Measurements from ENCODE around the gene CFAP20DC.

The CFAP20DC gene

DNA sequence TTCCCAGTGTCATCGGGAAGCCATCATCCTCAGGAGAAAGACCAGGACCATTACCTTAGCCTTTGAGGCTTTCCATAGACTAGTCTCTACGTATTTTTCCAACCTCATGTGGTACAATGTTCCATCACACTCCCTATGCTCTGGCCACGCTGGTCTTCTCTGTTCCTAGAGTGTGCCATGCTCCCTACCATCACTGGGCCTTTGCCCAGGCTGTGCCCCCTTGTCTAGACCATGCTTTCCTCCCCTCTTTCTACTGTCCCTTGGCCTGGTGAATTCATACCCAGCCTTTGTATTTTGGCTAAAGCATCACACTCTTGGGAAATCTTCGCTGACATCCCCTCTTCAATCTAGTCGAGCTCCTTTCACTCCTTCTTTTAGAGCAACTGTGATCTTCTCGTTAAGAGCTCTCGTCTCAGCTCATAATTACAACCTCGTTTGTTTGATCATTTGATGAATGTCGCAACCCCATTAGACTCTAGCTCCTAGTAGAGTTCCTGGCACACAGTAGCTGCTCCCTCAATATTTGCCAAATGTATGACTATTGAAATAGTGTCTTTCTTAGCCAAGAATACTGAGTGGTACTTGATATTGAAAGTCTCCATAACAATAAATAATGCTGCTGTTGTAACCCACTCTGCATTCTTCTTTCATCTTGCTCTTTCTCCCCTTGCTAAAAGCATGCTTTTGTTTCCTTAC lies 283.1 kb downstream of the CFAP20DC start:
- no peak overlapping the region for H3K4me3 ChIP-seq (ENCODE audit: low read length)
- TF ChIP-seq ZNF274 (IDR thresholded peaks at IDR 0.05; ENCODE audit: low read depth, low read length): no peak

DNA sequence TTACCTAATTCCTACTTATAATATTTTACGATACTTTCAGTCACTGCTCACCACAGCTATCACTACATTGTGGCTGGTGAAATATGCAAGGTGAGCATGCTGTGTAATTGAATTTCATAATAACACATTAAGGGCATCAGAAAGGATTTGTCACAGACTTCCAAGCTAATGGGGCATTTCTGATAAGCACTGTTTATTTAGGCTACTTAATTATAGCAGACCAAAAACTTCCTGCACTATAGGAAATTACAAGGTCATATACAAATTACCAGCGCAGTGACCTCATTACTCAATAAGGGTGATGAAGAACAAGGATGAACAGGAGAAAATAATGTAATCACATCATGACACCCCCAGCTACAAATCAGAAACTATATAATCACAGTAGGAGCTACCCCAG lies 294.7 kb downstream of the CFAP20DC start:
- TF ChIP-seq ZNF274 (IDR thresholded peaks at IDR 0.05; ENCODE audit: low read depth, low read length): no peak
- no peak overlapping the region for H3K4me3 ChIP-seq (ENCODE audit: low read length)

DNA sequence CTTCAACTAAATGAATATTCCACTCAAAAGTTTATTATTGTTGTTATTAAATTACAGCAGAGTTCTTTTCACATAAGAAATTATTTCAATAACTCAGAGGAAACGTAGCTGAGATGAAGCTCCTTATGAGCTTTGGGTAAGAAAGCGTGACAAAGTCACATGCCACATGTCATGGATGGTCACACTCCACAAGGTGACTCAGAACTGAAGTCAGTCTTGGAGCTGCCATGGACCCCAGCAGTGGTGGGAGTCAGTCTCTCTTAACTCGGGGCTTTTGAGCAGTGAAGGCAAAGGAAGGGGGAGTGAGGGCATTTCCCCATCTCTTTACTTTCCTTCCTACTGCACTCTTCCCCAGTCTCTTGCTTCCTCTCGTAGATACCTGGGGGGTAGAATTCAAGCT lies 295.8 kb downstream of the CFAP20DC start:
- H3K4me3 ChIP-seq (ENCODE audit: low read length): no peak overlapping the region
- TF ChIP-seq ZNF274 (IDR thresholded peaks at IDR 0.05; ENCODE audit: low read depth, low read length): no peak

DNA sequence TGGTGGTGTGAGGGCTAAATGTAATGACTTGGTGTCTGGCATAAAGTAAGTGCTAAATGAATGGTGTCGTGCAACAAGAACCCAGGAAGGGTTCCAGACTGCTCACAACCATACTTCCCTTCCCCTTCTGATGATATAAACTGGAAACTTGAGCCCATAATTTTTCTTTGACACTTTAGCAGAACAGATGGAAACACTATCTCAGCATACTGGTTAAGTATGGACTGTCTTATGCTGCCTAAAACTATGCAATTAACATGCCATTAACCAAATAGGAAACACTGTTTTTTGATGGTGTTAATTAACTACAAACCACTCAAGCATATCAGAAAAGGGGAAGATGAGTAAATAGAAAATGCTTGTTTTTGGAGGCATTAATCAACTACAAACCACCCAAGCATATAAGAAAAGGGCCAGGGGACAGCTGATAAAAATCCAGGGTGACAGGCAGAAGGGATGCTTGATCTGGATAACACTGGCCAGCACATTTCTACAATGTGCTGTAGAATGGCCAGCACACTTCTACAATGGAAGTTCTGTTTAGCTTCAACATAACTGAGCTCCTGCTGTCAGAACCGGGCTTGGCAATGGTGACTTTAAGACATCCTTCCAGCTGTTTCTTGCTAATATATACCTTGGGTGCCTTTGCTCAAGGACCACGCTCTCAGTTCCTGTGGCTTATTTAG lies 297.8 kb downstream of the CFAP20DC start:
- no peak for TF ChIP-seq ZNF274 (IDR thresholded peaks at IDR 0.05; ENCODE audit: low read depth, low read length)
- H3K4me3 ChIP-seq (ENCODE audit: low read length): no peak overlapping the region

DNA sequence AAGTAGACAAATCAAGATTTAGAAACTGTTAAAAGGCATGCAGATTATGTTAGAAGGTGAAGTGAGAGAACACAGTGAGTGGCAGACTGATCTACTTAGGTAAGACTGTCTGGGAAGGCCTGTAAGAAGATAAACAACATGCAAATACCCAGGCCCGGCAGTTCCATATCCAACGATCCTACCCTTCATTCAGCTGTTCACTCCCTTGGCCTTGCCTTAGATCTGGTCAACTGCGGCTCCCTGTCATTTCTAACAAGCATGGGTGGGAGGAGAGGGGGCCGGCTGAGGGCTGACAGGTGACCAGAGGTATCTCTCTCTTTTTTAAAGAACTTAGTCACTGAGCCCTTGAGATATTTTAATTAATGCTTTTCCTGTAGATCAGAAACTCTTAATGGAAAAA lies 298.6 kb downstream of the CFAP20DC start:
- TF ChIP-seq ZNF274 (IDR thresholded peaks at IDR 0.05; ENCODE audit: low read depth, low read length): no peak
- H3K4me3 ChIP-seq (ENCODE audit: low read length): no peak overlapping the region

DNA sequence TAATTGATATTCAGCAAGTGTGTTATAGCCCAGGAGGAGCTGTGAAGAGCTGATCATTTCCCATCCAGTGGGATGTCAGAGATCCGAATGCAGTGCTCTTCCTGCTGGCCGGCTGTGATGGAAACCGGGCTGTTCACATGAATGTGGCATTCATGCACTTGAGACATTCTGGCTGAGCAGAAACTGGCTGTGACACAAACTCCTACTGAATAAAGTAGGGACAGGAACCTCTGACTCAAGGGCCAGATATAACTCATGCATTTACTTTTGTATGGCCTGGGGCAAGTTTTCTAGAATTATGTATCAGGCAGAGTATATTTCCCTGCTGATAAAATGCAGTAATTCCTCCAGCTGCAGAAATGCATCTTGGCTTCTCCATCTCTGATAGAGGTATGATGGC lies 299.9 kb downstream of the CFAP20DC start:
- H3K4me3 ChIP-seq (ENCODE audit: low read length): no peak overlapping the region
- no peak for TF ChIP-seq ZNF274 (IDR thresholded peaks at IDR 0.05; ENCODE audit: low read depth, low read length)

DNA sequence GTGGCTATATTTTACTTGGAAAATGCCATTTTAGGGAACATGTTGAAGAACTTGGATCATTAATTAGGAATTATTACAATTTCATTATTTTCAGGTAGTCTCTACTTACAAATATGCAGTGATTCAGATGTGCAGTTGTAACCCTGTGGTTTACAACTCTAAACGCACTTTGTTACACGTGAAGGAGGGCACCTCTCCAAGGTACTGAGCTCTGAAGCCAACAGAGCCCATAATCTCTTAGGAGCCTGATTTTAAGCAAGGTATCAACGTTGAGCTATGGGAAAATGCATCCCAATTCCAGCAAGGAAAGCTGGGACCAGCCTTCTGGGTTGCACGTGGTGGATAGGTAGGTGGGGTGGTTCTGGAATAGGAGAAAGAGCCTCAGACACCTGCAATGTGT lies 301.8 kb downstream of the CFAP20DC start:
- TF ChIP-seq ZNF274 (IDR thresholded peaks at IDR 0.05; ENCODE audit: low read depth, low read length): no peak
- H3K4me3 ChIP-seq (ENCODE audit: low read length): no peak overlapping the region

DNA sequence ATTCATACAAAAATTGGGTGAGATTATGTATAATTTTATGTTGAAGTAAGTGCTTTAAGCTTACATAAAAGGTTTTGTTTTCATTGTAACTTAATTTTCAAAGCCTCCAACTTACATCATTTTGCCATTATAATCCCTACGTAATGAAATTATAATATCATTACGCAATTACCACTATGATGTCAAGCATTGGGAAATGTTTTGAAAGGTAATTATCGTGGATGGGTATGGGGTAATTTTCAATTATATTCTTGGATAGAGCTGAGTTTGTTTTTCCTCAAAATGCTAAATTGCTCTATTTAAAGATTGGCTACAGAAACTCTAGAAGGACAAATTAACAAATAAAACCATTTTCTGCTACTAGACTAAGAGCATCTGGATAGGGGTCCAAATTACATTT lies 303.1 kb downstream of the CFAP20DC start:
- TF ChIP-seq ZNF274 (IDR thresholded peaks at IDR 0.05; ENCODE audit: low read depth, low read length): no peak
- no peak overlapping the region for H3K4me3 ChIP-seq (ENCODE audit: low read length)

DNA sequence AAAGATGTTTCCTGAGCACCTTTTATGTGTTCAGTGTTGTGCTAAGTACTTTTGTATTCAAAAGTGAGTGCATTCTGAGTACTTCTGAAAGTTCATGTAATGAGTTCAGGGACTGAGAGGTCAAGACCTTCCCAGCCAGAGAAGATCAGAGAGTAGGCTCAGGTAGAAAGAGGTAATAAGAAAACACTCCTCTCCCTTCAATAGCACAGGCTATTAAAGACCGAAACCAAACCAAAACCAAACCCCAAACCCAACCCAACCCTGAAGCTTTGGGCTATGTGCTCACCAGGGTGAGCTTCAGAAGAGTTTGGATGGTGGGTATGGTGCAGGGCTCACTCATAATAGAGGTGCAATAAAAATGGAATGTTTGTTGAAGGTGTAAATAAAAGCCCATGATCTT lies 306.5 kb downstream of the CFAP20DC start:
- no peak for TF ChIP-seq ZNF274 (IDR thresholded peaks at IDR 0.05; ENCODE audit: low read depth, low read length)
- no peak overlapping the region for H3K4me3 ChIP-seq (ENCODE audit: low read length)

DNA sequence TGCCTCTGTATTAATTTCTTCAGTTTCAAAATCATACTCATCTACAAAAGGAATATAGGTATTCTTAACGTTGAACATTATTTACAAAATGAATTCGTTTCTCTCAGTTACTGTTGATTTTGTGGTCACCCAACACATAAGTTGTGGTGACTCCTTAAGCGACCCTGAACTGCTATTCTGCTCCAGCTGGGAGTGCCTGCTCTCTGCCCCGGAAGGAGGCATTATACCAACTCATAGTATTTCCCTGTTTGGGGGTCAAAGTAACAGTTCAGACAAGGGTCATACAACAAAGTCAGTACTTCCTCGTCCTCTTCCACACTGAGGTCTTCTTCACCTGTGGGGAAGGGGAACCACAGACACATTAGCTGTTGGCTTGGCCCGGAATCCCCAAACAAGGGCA lies 307.6 kb downstream of the CFAP20DC start:
- TF ChIP-seq ZNF274 (IDR thresholded peaks at IDR 0.05; ENCODE audit: low read depth, low read length): no peak
- no peak overlapping the region for H3K4me3 ChIP-seq (ENCODE audit: low read length)

DNA sequence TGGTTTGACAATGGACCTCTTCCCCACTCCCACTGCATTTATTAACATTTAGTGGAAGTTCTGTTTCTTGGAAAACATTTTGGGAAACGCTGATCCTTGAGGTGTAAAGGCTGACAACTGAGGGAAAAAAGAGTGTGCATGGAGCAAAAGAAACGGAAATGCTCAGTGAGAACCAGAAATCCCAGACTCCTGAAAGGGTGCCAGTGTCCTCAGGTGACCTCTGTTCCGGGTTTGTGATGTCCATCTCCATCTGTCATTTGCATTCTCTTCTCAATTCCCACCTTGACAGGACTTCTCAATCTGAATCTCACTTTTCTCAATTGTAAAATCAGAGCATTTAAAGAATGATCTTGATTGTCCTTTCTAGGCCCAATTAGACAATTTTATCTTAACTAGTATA lies 312.2 kb downstream of the CFAP20DC start:
- H3K4me3 ChIP-seq (ENCODE audit: low read length): no peak overlapping the region
- TF ChIP-seq ZNF274 (IDR thresholded peaks at IDR 0.05; ENCODE audit: low read depth, low read length): no peak

DNA sequence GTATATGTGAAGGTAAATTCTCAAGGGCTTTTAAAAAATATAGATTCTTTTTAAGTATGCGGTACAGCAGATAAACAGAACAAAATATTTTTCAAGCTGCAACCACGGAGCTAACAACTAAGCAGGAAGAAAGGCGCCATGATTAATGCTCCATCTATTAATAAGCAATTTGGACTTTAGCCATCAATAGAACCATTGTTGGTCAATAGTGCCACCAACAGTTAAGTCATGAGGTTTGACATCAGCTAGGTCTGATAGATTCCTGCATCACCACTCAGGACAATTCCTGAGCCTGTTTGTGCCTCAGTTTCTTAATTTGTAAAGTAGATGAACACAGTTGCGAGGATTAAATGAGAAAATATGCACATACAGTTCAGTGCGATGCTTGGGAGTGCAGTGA lies 318.2 kb downstream of the CFAP20DC start:
- H3K4me3 ChIP-seq (ENCODE audit: low read length): no peak overlapping the region
- TF ChIP-seq ZNF274 (IDR thresholded peaks at IDR 0.05; ENCODE audit: low read depth, low read length): no peak

DNA sequence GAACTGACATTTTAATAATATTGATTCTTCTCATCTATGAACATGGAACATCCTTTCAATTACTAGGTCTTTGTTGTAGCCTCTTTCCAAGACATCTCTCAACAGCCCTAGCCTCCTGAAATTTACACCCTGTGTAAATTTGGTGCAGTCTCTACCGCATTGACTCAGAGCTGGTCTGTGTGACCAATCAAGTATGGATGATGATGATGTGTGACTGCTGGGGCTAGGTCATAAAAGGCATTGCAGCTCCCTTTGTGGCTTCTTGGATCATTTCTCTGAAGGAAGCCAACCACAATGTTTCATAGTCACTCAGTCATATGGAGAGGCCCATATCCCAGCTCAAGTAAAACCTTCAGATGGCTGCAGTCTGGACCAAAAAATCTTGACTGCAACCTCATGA lies 321.1 kb downstream of the CFAP20DC start:
- H3K4me3 ChIP-seq (ENCODE audit: low read length): no peak overlapping the region
- TF ChIP-seq ZNF274 (IDR thresholded peaks at IDR 0.05; ENCODE audit: low read depth, low read length): no peak

DNA sequence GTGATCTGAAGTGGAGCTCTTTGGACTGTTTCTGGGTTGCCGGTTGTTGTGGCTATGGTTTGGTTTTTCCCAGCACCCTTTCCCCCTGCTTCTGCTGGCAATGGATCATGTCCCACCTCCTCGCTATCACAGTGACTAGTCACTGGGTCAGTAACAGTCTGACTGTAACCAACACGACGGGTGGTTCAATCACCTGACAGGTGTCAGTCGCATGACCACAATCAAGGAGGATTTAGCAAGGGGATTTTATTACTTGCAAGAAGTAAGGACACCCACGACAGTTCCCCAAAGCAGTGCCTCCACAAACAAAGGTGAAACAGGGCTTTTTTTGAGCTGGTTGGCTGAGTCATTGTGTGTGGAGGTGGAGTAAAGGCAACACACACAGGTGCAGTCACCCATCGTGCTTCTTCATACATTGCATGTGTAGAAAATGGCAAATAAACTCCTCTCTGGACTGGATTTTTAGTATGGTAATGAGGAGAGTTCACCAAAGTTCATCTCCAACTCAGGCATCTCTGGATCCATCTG lies 324.4 kb downstream of the CFAP20DC start:
- TF ChIP-seq ZNF274 (IDR thresholded peaks at IDR 0.05; ENCODE audit: low read depth, low read length): no peak
- no peak overlapping the region for H3K4me3 ChIP-seq (ENCODE audit: low read length)

DNA sequence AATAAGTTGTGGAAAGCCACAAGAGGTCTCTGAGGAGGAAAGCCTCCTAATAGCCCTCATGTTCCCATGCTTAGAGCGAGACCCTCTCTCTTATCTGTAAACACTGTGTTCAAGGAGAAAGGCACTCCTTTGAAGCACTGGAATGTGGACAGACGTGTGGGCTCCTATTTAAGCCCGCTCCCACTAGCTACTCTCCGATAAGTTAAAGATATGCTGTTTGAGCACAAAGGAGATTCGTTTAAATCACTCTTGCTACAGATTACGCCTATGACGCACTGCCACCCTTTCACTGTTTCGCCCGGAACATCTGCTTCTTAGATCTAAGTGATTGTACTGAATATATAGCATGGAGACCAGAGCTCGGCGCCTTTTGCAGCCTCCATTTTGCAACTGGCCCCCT lies 325.5 kb downstream of the CFAP20DC start:
- no peak for TF ChIP-seq ZNF274 (IDR thresholded peaks at IDR 0.05; ENCODE audit: low read depth, low read length)
- H3K4me3 ChIP-seq (ENCODE audit: low read length): no peak overlapping the region

Measured in GM08714 (cell line).